Astrocyte (in vitro differentiated cells and primary cell): ENCODE results near the gene MICAL3. TPM values are rescaled to one million over a fixed set of nuclear protein-coding genes. Genes with fewer than 3 reads are reported as not detected.
"Not testable (repeated sequence)": the region's sequence is repeated elsewhere in the genome, so short reads cannot be mapped to it uniquely, and the experiment has no call there.

Experiments
- DNase-seq: peaks from one replicate; pipeline ENCODE4 v3.0.0-alpha.2; 2010; ENCODE audit warnings: low read depth
- FAIRE-seq: peaks from 2 replicates; lab custom pipeline; 2011; peaks lifted over from hg19 to GRCh38; lab: Jason Lieb, UNC
- H2AFZ ChIP-seq: 2 replicates; pipeline ENCODE4 v1.6.0; 2012; ENCODE audit warnings: low read depth, low read length, inconsistent platforms
- H3K27ac ChIP-seq: 2 replicates; pipeline ENCODE4 v1.5.1; 2011; ENCODE audit warnings: low read depth, low read length, inconsistent platforms
- H3K27me3 ChIP-seq: 2 replicates; pipeline ENCODE4 v1.6.0; 2011; ENCODE audit warnings: low read length, inconsistent platforms; ENCODE audit not compliant: insufficient read depth
- H3K36me3 ChIP-seq: 2 replicates; pipeline ENCODE4 v1.5.1; 2011; ENCODE audit warnings: low read length, inconsistent platforms; ENCODE audit not compliant: insufficient read depth
- H3K4me1 ChIP-seq: 2 replicates; pipeline ENCODE4 v1.5.1; 2011; ENCODE audit warnings: low read length, inconsistent platforms; ENCODE audit not compliant: insufficient read depth
- H3K4me2 ChIP-seq: 2 replicates; pipeline ENCODE4 v1.6.0; 2012; ENCODE audit warnings: low read length, inconsistent platforms
- H3K4me3 ChIP-seq: 2 replicates; pipeline ENCODE4 v1.5.1; 2011; ENCODE audit warnings: low read depth, mild to moderate bottlenecking, low read length, inconsistent platforms; ENCODE audit not compliant: insufficient read depth
- H3K79me2 ChIP-seq: 2 replicates; pipeline ENCODE4 v1.6.0; 2012; ENCODE audit warnings: mild to moderate bottlenecking, low read length, inconsistent platforms; ENCODE audit not compliant: insufficient read depth
- H3K9ac ChIP-seq: 2 replicates; pipeline ENCODE4 v1.6.0; 2012; ENCODE audit warnings: mild to moderate bottlenecking, low read length, inconsistent platforms
- H3K9me3 ChIP-seq: 2 replicates; pipeline ENCODE4 v1.5.1; 2012; ENCODE audit warnings: low read depth, mild to moderate bottlenecking, low read length, inconsistent platforms; ENCODE audit not compliant: insufficient read depth
- H4K20me1 ChIP-seq: 2 replicates; pipeline ENCODE4 v1.6.0; 2012; ENCODE audit warnings: low read length, inconsistent platforms; ENCODE audit not compliant: insufficient read depth
- H3K27ac Mint-ChIP-seq: one replicate; pipeline ENCODE4 v1.8.0; 2021; ENCODE audit warnings: mild to moderate bottlenecking, mixed read lengths; ENCODE audit not compliant: unreplicated experiment
- H3K27me3 Mint-ChIP-seq: one replicate; pipeline ENCODE4 v1.8.0; 2021; ENCODE audit warnings: low read depth, mixed read lengths; ENCODE audit not compliant: unreplicated experiment
- H3K36me3 Mint-ChIP-seq: one replicate; pipeline ENCODE4 v1.8.0; 2021; ENCODE audit warnings: low read depth, mixed read lengths; ENCODE audit not compliant: unreplicated experiment
- H3K4me1 Mint-ChIP-seq: one replicate; pipeline ENCODE4 v1.8.0; 2021; ENCODE audit warnings: low read depth, mixed read lengths; ENCODE audit not compliant: unreplicated experiment
- H3K4me3 Mint-ChIP-seq: one replicate; pipeline ENCODE4 v1.8.0; 2021; ENCODE audit warnings: mild to moderate bottlenecking, moderate library complexity, mixed read lengths; ENCODE audit not compliant: unreplicated experiment
- H3K9me3 Mint-ChIP-seq: one replicate; pipeline ENCODE4 v1.8.0; 2021; ENCODE audit warnings: mild to moderate bottlenecking, mixed read lengths; ENCODE audit not compliant: unreplicated experiment
- EZH2 ChIP-seq: IDR thresholded peaks from 2 replicates; pipeline ENCODE4 v1.6.1; 2012; ENCODE audit warnings: mild to moderate bottlenecking, low read length, inconsistent platforms; ENCODE audit not compliant: insufficient read depth
- total RNA-seq: library from RNA; stranded (reverse); gene quantifications from 2 replicates; pipeline ENCODE4 v1.2.1, GENCODE V29; 2021
- TF ChIP-seq, protein P1 (sequence below): IDR thresholded peaks from 2 replicates; pipeline ENCODE4 v1.5.1; 2011; ENCODE audit warnings: low read depth, mild to moderate bottlenecking, inconsistent platforms, low read length, moderate library complexity; ENCODE audit not compliant: insufficient read depth

Gene MICAL3
- total RNA-seq, 1 donor from 2014 or later: 113 TPM

DNA sequence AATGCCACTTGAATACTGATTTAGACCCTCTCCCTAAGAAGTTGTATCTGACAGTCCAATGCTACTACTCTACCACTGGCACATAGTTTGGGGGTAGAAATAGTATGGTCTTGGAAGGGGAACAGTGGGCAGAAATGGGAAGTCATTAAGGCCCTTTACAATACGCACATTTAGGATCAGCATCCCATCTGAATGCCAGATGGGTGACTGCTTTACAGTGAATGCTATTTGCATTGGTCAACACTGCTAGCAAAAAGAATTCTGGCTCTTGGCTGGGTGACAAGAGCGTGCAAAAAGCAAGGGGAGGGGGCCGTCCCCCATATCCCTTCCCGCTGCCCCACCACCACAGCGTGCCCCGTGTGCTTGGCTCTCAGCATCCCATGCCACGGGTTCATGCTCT, 145.4 kb downstream of the MICAL3 start:
- Histone ChIP-seq H3K9ac (no peak overlapping the region), H3K4me1 (peaks cover 8% of the 10 kb centered on the region), H3K9me3 (no peaks in the 10 kb centered on the region), H4K20me1 (peaks cover 54% of the 10 kb centered on the region), H3K4me2 (peak overlapping the region; percentile 15), H3K4me3 (no peak overlapping the region), H2AFZ (no peak overlapping the region), H3K27me3 (no peaks in the 10 kb centered on the region), H3K79me2 (no peaks in the 10 kb centered on the region), H3K27ac (no peak overlapping the region), H3K36me3 (peaks cover 5% of the 10 kb centered on the region)
- no peaks in the 10 kb centered on the region for H3K27me3 Mint-ChIP-seq
- TF ChIP-seq, protein P1, sequence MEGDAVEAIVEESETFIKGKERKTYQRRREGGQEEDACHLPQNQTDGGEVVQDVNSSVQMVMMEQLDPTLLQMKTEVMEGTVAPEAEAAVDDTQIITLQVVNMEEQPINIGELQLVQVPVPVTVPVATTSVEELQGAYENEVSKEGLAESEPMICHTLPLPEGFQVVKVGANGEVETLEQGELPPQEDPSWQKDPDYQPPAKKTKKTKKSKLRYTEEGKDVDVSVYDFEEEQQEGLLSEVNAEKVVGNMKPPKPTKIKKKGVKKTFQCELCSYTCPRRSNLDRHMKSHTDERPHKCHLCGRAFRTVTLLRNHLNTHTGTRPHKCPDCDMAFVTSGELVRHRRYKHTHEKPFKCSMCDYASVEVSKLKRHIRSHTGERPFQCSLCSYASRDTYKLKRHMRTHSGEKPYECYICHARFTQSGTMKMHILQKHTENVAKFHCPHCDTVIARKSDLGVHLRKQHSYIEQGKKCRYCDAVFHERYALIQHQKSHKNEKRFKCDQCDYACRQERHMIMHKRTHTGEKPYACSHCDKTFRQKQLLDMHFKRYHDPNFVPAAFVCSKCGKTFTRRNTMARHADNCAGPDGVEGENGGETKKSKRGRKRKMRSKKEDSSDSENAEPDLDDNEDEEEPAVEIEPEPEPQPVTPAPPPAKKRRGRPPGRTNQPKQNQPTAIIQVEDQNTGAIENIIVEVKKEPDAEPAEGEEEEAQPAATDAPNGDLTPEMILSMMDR: no peak
- no peak for TF ChIP-seq EZH2
- FAIRE-seq (no peak), DNase-seq (peak; percentile 41)
- peaks cover 4% of the 10 kb centered on the region for H3K4me1 Mint-ChIP-seq
- no peak overlapping the region for H3K4me3 Mint-ChIP-seq
- H3K27ac Mint-ChIP-seq: no peak overlapping the region
- H3K9me3 Mint-ChIP-seq: no peaks in the 10 kb centered on the region
- peaks cover 22% of the 10 kb centered on the region for H3K36me3 Mint-ChIP-seq

DNA sequence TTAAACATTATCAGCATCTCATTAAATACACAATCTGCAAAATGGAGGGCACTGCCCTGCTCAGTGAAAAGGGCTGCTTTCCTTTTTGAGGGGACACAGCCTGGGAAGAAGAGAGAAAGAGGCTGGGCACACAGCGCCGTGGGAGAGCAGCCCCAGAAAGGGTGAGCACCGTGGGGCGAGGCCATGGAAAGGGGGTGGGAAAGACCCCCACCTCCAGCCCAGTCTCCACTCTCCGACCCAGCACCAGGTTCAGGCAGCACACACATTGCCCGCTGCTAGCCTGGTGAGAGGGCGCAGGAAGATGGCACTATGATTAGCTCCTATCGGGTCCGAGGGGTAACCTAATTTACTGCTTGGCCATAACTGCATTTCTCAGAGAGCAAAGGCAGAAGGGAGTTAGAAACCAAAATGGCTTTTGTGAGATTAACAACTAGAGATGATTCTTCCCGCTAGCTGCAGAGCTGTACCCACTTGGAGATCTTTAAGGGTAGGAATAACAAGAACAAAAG, 146.1 kb downstream of the MICAL3 start:
- FAIRE-seq: no peak
- peaks cover 22% of the 10 kb centered on the region for H3K36me3 Mint-ChIP-seq

DNA sequence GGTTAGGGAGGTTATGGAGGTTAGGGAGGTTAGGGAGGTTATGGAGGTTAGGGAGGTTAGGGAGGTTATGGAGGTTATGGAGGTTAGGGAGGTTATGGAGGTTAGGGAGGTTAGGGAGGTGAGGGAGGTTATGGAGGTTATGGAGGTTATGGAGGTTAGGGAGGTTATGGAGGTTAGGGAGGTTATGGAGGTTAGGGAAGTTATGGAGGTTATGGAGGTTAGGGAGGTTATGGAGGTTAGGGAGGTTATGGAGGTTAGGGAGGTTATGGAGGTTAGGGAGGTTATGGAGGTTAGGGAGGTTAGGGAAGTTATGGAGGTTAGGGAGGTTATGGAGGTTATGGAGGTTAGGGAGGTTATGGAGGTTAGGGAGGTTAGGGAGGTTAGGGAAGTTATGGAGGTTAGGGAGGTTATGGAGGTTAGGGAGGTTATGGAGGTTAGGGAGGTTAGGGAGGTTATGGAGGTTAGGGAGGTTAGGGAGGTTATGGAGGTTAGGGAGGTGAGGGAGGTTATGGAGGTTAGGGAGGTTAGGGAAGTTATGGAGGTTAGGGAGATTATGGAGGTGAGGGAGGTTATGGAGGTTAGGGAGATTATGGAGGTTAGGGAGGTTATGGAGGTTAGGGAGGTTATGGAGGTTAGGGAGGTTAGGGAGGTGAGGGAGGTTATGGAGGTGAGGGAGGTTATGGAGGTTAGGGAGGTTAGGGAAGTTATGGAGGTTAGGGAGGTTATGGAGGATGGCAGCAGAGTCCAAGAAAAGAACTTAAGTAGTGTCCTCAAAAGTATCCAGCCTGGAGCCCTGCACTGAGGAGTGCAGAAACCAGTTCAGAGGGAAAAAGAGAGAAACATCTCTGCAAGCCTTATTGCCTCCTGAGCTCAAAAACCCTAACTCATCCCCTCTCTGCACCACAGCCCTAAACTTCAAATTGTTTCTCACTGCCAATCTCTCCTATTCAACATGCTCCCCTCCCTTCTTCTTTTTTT, 147.2 kb downstream of the MICAL3 start:
- H3K36me3 ChIP-seq, H3K27ac ChIP-seq, H3K4me2 ChIP-seq, H3K9me3 Mint-ChIP-seq, H3K27me3 Mint-ChIP-seq, H3K79me2 ChIP-seq, H2AFZ ChIP-seq, H3K4me3 Mint-ChIP-seq, DNase-seq, H3K27me3 ChIP-seq, H3K9me3 ChIP-seq, H3K4me3 ChIP-seq, H3K9ac ChIP-seq, H3K4me1 ChIP-seq, H3K4me1 Mint-ChIP-seq: not testable (repeated sequence)
- Mint-ChIP-seq H3K36me3 (peaks cover 27% of the 10 kb centered on the region), H3K27ac (peak overlapping the region; percentile 2)
- H4K20me1 ChIP-seq: peaks cover 52% of the 10 kb centered on the region
- peak; percentile 76 for FAIRE-seq

More for the DNA sequence above, 146.1 kb downstream of the MICAL3 start:
- Histone ChIP-seq H3K9me3 (no peaks in the 10 kb centered on the region), H3K4me3 (no peak overlapping the region), H3K79me2 (no peaks in the 10 kb centered on the region), H4K20me1 (peaks cover 60% of the 10 kb centered on the region), H3K9ac (no peak overlapping the region), H2AFZ (no peak overlapping the region), H3K4me1 (peaks cover 8% of the 10 kb centered on the region), H3K4me2 (no peak overlapping the region), H3K36me3 (peaks cover 5% of the 10 kb centered on the region), H3K27me3 (no peaks in the 10 kb centered on the region), H3K27ac (no peak overlapping the region)
- Mint-ChIP-seq H3K27me3 (no peaks in the 10 kb centered on the region), H3K4me3 (no peak overlapping the region), H3K9me3 (no peaks in the 10 kb centered on the region), H3K27ac (no peak overlapping the region), H3K4me1 (no peaks in the 10 kb centered on the region)
- DNase-seq: no peak
- TF ChIP-seq, protein P1: no peak
- no peak for TF ChIP-seq EZH2
